SKM-1 (cell line): Measurements from ENCODE around the gene MAP1A.
A peak's percentile ranks its signal among the peaks of the same experiment; 100 is the strongest.

Experiments
- DNase-seq: peaks from one replicate; lab custom pipeline; 2025; ENCODE audit not compliant: unreplicated experiment; lab: John Stamatoyannopoulos, UW

The MAP1A gene

GRCh38 chr15:43510200-43511011 is 7.0 kb upstream of the MAP1A start:
- DNase-seq = peak; percentile 97

- no peak for DNase-seq
These were observed 6.2 kb upstream of the MAP1A start for GRCh38 chr15:43511012-43511885.

- no peak for DNase-seq
These were observed 3.9 kb upstream of the MAP1A start for GRCh38 chr15:43513550-43513949.

GRCh38 chr15:43514241-43515057 is 3.0 kb upstream of the MAP1A start:
- DNase-seq = no peak

- DNase-seq = no peak
These were observed 1.7 kb upstream of the MAP1A start for GRCh38 chr15:43515741-43516140.

- no peak for DNase-seq
These were observed 1.2 kb upstream of the MAP1A start for GRCh38 chr15:43516185-43516584.

GRCh38 chr15:43516801-43517353 is 531 bp upstream of the MAP1A start:
- DNase-seq = no peak

GRCh38 chr15:43518197-43518761 is 871 bp downstream of the MAP1A start:
- no peak for DNase-seq

GRCh38 chr15:43519196-43519595 is 1.8 kb downstream of the MAP1A start:
- no peak for DNase-seq

- no peak for DNase-seq
These were observed 2.7 kb downstream of the MAP1A start for GRCh38 chr15:43520138-43520537.

- DNase-seq = no peak
These were observed 4.0 kb downstream of the MAP1A start for GRCh38 chr15:43521419-43521818.

GRCh38 chr15:43522247-43522646 is 4.8 kb downstream of the MAP1A start:
- DNase-seq = no peak

- no peak for DNase-seq
These were observed 6.2 kb downstream of the MAP1A start for GRCh38 chr15:43523646-43524045.

- no peak for DNase-seq
These were observed 6.9 kb downstream of the MAP1A start for GRCh38 chr15:43524254-43524845.

GRCh38 chr15:43525131-43525530 is 7.7 kb downstream of the MAP1A start:
- DNase-seq = no peak

- DNase-seq = no peak
These were observed 9.0 kb downstream of the MAP1A start for GRCh38 chr15:43526261-43526930.

GRCh38 chr15:43527016-43527801 is 9.8 kb downstream of the MAP1A start:
- no peak for DNase-seq

- DNase-seq = no peak
These were observed 10.6 kb downstream of the MAP1A start for GRCh38 chr15:43527802-43528541.
